Measurements from ENCODE around the gene LRRC47. TPM values are rescaled to one million over a fixed set of nuclear protein-coding genes. Genes with fewer than 3 reads are reported as not detected.
A peak's percentile ranks its signal among the peaks of the same experiment; 100 is the strongest.

The LRRC47 gene
- total and polyA plus RNA-seq, 2 of the 13 experiments (the other 11 are each of a cell fraction or from before 2014, with no cell fraction given), result 18.3 to 52.5 TPM

GRCh38 chr1:3771108-3772026 lies 24.9 kb downstream of the LRRC47 start (continued):
- TF ChIP-seq ZBTB37 (CRISPR knock-in tag; IDR thresholded peaks at IDR 0.05) (no peak), RBAK (CRISPR knock-in tag; IDR thresholded peaks at IDR 0.05) (no peak), ZNF432 (CRISPR knock-in tag; IDR thresholded peaks at IDR 0.05; ENCODE audit: borderline replicate concordance) (no peak), MIXL1 (CRISPR knock-in tag; IDR thresholded peaks at IDR 0.05) (no peak), CBX5 (CRISPR knock-in tag; IDR thresholded peaks at IDR 0.05; ENCODE audit: borderline replicate concordance) (no peak), ZNF891 (CRISPR knock-in tag; IDR thresholded peaks at IDR 0.05) (no peak), CREB3 (CRISPR knock-in tag; IDR thresholded peaks at IDR 0.05) (no peak), KMT2B (CRISPR knock-in tag; IDR thresholded peaks at IDR 0.05) (0 out of 2 replicates have a peak, but pooled peaks have one; percentile 15), TFAP4 (IDR thresholded peaks at IDR 0.05; ENCODE audit: borderline replicate concordance, low read depth) (peak; percentile 13; the same call in 1 of the 2 replicates), HOXA5 (CRISPR knock-in tag; IDR thresholded peaks at IDR 0.05) (0 out of 2 replicates have a peak, but pooled peaks have one; percentile 14), ZBTB4 (CRISPR knock-in tag; IDR thresholded peaks at IDR 0.05; ENCODE audit: borderline replicate concordance) (no peak), THAP9 (CRISPR knock-in tag; IDR thresholded peaks at IDR 0.05; ENCODE audit: borderline replicate concordance) (no peak), ZNF317 (CRISPR knock-in tag; IDR thresholded peaks at IDR 0.05) (no peak; the same call in 1 of the 2 replicates), TIGD3 (CRISPR knock-in tag; IDR thresholded peaks at IDR 0.05; ENCODE audit: borderline replicate concordance) (no peak), KDM1A (CRISPR knock-in tag; IDR thresholded peaks at IDR 0.05) (no peak), NFYB (CRISPR knock-in tag; IDR thresholded peaks at IDR 0.05) (no peak), GATA4 (IDR thresholded peaks at IDR 0.05; ENCODE audit: borderline replicate concordance, low read depth) (no peak)
